ENCODE measurements around the gene ZC3H7A.

Gene ZC3H7A

DNA sequence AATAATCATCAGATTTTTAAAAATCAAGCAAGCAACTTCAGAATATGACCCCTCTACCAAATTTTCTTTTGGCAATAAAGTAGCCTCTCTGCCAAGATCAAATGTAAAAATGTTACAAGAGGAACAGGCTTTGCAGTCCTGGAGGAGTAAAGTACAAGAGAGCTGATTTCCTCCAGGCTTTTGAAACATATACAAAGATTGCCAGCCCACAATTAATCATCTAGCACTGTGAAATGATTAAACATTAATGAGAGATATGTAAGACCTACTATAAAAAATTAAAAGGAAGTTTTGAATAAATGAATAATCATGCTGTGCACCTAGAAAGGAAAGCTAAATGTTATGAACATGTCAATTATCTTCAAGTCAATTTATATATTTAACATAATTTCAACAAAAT lies 80.7 kb downstream of the ZC3H7A start:
- TF ChIP-seq GATA2 (IDR thresholded peaks at IDR 0.05; ENCODE audit: low read depth, low read length): no peak
- no peak for TF ChIP-seq GATA3 (IDR thresholded peaks at IDR 0.05; ENCODE audit: low read depth, low read length)

DNA sequence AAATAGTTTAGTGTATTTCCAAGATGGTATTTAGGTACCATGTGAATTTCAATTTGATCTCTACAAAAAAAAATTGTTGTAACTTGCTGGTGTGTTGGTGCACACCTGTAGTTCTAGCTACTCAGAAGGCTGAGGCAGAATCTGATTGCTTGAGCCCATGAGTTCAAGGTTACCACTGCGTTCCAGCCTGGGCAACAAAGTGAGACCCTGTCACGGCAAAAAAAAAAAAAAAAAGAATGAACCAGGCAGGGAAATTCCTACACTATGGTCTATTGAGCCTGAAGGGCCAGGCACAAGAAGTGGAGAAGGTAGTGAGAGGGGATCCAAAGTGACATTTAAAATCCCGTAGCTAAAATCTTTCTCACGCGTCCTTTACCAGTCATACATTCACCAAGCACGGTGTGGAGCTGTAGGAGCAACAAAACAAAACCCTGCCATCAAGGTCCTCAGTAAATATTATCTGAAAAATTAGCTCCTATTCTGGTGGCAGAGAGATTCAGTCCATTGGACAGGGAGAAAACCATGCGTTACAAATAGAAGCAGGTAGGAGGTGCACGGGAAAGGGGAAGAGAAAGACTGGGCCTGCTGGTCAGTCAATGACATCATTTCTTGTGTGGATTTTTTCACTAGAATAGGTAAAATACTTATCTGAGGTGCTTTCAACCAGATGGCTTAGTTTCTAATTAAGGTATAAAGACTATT lies 81.7 kb downstream of the ZC3H7A start:
- TF ChIP-seq GATA3 (IDR thresholded peaks at IDR 0.05; ENCODE audit: low read depth, low read length) (no peak), GATA2 (IDR thresholded peaks at IDR 0.05; ENCODE audit: low read depth, low read length) (no peak)

DNA sequence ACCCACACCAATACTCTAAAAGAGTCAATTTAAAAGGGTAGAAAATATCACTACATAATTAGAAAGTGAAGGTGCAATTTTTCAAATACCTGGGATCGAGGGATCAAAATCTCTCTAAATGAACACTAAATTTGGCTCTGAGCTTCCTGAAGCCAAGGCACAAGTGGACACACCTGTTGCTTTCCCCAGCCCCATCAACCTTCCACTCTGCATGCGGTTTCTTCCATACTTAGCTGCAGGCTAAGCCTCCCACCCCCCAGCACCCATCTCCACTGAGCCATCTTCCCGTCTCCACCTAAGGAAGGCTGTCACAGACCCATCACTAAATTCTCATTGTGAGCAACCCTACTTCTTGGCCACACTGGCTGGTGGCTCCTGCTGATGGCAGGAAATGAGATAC lies 84.9 kb downstream of the ZC3H7A start:
- TF ChIP-seq GATA3 (IDR thresholded peaks at IDR 0.05; ENCODE audit: low read depth, low read length) (no peak), GATA2 (IDR thresholded peaks at IDR 0.05; ENCODE audit: low read depth, low read length) (no peak)

DNA sequence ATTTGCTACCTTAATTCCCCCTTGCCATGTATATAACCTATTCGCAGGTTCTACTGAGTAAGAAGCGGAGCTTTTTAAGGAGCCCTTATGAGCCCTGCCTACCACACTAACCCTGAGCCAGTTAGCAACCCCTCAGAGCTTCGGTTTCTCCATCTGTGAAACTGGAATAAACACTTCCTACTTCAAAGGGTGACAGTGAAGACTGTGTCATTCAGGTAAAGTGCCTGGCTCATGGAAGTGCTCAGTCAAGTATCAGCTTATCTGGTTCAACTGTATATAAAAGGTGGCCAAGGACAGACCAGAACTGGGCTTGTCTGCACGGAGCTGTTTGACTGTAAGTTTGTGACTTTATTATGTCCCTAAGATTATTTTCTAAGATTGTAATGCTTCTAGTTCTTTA lies 85.4 kb downstream of the ZC3H7A start:
- TF ChIP-seq GATA3 (IDR thresholded peaks at IDR 0.05; ENCODE audit: low read depth, low read length): no peak

DNA sequence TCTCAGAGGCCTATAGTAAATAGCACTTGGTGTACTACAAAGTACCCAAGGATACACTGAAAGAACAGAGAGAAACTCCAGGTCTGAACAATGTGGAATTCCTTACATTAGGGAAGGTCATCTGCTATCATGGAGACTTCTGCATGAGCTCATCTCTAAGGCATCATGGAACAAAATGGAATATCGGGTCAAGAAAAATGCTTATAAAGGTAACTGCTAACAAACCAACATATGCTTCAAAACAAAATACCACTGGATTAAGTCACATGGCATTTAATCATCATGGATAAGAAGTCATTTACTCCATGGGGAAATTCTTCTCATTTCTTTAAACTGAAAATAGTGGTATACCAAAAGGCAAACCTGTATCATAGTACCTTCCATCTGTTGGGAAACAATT lies 88.6 kb downstream of the ZC3H7A start:
- TF ChIP-seq GATA3 (IDR thresholded peaks at IDR 0.05; ENCODE audit: low read depth, low read length) (no peak), GATA2 (IDR thresholded peaks at IDR 0.05; ENCODE audit: low read depth, low read length) (no peak)

DNA sequence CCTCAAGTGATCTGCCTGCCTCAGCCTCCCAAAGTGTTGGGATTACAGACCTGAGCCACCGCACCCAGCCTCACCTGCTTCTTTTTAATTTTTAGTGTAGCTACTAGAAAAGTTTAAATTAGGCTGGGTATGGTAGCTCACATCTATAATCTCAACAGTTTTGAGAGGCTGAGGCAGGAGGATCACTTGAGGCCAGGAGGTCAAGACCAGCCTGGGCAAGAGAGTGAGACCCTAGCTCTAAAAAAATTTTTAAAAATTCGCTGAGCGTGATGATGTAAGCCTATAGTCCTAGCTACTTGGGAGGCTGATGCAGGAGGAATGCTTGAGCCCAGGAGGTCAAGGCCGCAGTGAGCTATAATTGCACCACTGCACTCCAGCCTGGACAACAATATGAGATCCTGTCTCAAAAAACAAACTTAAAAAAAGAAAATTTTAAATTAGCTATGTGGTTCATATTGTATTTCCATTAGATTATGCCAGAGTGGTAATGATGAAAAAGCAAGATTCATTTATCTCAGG lies 89.3 kb downstream of the ZC3H7A start:
- TF ChIP-seq GATA2 (IDR thresholded peaks at IDR 0.05; ENCODE audit: low read depth, low read length) (no peak), GATA3 (IDR thresholded peaks at IDR 0.05; ENCODE audit: low read depth, low read length) (no peak)

DNA sequence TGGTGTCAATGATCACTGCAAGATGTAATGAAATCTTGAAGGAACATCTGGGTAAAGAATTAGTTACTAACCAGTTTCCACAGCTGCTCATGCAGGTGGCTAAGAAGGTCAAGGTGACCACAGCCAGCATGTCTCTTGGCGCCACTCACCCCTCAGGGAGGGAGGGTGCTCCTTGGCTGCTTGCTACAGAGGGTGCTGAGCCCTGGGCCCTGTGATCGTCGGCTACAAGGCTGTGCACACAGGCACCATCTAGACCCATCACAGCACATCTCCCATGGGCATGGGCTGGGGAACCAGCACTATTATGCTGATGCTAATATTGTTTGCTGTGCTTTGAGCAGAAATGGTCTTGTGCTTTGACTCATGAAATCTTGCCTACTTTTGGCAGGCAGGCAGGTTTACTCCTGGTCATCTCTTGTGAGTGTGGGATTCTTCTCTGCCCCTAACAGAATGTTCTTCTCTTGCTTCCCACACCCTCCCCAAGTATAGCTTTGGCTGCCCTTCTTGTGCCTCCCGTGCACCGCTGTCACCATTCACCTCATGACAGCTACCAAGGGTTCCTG lies 90.8 kb downstream of the ZC3H7A start:
- TF ChIP-seq GATA3 (IDR thresholded peaks at IDR 0.05; ENCODE audit: low read depth, low read length) (no peak), GATA2 (IDR thresholded peaks at IDR 0.05; ENCODE audit: low read depth, low read length) (no peak)

DNA sequence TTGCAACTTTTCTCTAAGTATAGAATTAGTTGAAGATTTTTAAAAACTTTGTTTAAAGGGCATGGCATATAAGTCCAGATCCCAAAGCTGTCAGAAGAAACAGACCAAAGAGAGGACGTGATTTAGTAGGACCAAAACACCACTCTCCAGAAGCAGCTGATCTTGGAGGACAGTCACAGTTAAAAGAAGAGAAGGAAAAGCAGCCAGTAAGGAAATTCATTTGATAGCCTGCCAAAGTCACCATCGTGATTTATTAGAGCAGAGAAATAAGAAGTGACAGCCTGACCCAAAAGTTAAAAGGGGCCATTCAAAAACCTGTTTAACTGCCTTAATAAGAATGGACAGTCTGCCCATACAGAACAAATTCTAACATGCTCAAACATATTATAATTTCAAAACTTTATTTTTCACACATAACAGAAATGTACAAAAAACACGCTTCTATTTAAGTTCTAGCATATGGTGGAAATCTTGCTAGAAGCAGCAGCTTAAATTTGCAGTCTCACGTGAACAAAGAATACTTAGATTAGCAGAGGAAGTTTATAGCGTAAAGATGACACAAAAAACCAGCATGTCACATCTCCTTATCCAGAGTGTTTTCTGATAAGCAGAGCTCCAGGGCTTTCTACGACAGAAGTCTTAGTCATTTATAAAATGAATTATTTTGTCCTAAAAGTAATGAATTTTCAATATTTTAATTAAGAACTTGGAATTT lies 91.6 kb downstream of the ZC3H7A start:
- TF ChIP-seq GATA3 (IDR thresholded peaks at IDR 0.05; ENCODE audit: low read depth, low read length) (no peak), GATA2 (IDR thresholded peaks at IDR 0.05; ENCODE audit: low read depth, low read length) (no peak)

Data from SH-SY5Y (cell line).